ACC112 (cell line): ENCODE measurements around the gene TMEM121.

Source experiments
- H2AFZ ChIP-seq: fragments of 200-600 bp; sonication (generic); one replicate; pipeline ENCODE4 v1.6.0; 2017; ENCODE audit warnings: antibody characterized with exemption, low read length; ENCODE audit not compliant: unreplicated experiment
- H3K27ac ChIP-seq: fragments of 200-600 bp; sonication (generic); 2 replicates; pipeline ENCODE4 v1.5.1; 2014; ENCODE audit warnings: low read depth, mild to moderate bottlenecking, antibody characterized with exemption, low read length, moderate library complexity
- H3K27me3 ChIP-seq: fragments of 200-600 bp; sonication (generic); 2 replicates; pipeline ENCODE4 v1.6.1; 2014; ENCODE audit warnings: mild to moderate bottlenecking, antibody characterized with exemption, low read length, moderate library complexity, mixed read lengths; ENCODE audit not compliant: insufficient read depth
- H3K36me3 ChIP-seq: fragments of 200-600 bp; sonication (generic); 2 replicates; pipeline ENCODE4 v1.6.1; 2016; ENCODE audit warnings: mild to moderate bottlenecking, antibody characterized with exemption, low read length, moderate library complexity, mixed read lengths; ENCODE audit not compliant: insufficient read depth
- H3K4me1 ChIP-seq: fragments of 200-600 bp; sonication (generic); one replicate; pipeline ENCODE4 v1.6.1; 2016; ENCODE audit warnings: low read length, mixed read lengths; ENCODE audit not compliant: insufficient read depth, unreplicated experiment, control insufficient read depth
- H3K4me3 ChIP-seq: fragments of 200-600 bp; sonication (generic); 2 replicates; pipeline ENCODE4 v1.5.1; 2014; ENCODE audit warnings: mild to moderate bottlenecking, low read depth, low read length
- H3K79me2 ChIP-seq: fragments of 200-600 bp; sonication (generic); one replicate; pipeline ENCODE4 v1.6.0; 2016; ENCODE audit warnings: low read length; ENCODE audit not compliant: control insufficient read depth, unreplicated experiment, insufficient read depth

The TMEM121 gene

DNA sequence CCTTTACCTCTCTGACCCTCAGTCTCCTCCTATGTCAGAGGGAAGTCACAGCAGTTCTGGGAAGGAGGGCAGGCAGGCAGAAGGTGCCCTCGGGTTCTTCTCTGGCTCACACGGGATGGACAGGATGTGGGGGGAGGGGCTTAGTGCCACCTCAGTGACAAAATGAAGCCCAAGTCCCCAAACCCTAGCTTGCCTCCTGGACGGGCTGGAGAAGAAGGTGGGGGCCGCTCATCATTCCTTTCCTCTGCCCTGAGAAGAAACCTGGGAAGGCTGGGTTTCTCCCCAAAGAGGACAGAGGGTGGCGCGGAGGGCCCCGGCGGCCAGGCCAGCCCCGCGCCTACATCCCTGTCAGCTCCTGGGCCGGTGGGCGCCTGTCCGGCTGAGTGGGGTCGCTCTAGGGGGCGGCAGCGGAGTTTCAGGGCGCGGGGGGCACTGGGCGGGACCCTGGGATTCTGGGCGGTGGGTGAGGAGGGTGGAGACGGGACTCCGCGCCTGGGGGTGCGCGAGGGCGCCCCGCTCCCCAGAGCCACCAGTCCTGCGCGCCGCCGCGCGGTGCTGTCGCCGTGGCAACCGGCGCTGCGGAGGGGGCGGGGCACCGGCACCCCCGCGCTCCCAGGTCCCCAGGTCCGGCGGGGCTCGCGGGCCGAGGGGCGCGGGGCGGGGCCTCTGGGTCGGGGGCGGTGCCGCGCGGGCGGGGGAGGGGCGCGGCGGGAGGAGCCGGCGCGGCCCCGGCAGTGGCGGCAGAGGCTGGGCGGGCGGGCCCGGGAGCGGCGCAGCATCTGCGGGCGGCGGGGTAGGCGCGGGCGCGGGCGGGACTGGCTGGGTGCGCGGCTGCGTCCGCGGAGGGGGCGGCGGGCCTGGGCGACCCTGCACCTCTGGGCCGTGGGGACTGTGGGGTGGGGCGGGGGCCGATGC lies at the start of gene TMEM121:
TMEM121 (plus strand) TSS at position 723 of the 915 bp plus-strand sequence. CDS start 2,252 bp downstream, outside the sequence.
- no peaks in the 10 kb centered on the region for H3K79me2 ChIP-seq
- H3K4me3 ChIP-seq: peak within 1 kb of the TSS; percentile 86
- H3K36me3 ChIP-seq: no peaks in the 10 kb centered on the region
- no peak within 1 kb of the TSS for H3K27ac ChIP-seq
- peaks cover 4% of the 10 kb centered on the region for H3K4me1 ChIP-seq
- H2AFZ ChIP-seq: peak within 1 kb of the TSS; percentile 44
- peaks cover 16% of the 10 kb centered on the region; the same call in 1 of the 2 replicates for H3K27me3 ChIP-seq

DNA sequence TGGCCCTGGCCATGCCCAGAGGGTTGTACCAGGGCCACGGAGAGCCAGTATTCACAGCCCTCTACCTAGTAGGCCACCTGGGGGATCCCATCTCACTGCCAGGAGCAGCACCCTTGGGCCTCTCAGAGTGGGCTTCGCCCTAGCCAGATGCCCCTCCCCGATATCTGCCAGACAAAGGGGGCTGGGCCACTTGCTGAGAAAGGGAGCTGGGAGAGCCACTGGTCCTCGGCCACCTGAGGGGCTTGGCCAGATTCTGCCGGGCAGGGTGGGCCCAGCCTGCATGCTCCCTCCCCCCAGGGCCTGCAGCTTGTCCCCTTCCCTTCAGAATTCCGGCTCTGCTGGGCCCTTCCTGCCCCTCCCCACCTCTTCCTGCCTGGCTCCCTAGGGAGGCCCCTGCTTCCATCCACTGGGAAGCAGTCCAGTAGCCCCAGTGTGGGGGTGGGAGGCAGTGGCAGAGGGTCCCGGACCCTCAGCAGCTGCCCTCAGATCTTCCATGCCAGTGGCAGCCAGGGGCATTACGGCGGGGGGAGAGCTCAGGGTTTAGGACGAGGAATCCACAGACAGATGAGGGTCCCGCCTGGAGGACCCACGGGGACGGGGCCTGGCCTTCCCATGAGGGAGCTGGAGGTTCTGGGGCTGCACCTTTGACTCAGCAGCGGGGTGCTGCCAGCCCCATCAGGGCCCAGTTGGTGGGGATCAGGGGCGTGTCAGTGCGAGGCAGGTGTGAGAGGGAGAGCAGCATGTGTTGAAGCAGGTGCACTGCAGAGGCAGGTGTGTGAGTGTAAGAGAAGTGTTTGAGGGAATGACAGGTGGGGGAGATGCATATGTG lies 49.3 kb upstream of the TMEM121 start:
- Histone ChIP-seq H3K4me3 (peak overlapping the region; percentile 82), H3K79me2 (peaks cover 11% of the 10 kb centered on the region), H3K4me1 (peaks cover 39% of the 10 kb centered on the region), H3K27me3 (no peaks in the 10 kb centered on the region), H2AFZ (no peak overlapping the region), H3K36me3 (no peaks in the 10 kb centered on the region), H3K27ac (peak overlapping the region; percentile 78; the same call in 1 of the 2 replicates)

DNA sequence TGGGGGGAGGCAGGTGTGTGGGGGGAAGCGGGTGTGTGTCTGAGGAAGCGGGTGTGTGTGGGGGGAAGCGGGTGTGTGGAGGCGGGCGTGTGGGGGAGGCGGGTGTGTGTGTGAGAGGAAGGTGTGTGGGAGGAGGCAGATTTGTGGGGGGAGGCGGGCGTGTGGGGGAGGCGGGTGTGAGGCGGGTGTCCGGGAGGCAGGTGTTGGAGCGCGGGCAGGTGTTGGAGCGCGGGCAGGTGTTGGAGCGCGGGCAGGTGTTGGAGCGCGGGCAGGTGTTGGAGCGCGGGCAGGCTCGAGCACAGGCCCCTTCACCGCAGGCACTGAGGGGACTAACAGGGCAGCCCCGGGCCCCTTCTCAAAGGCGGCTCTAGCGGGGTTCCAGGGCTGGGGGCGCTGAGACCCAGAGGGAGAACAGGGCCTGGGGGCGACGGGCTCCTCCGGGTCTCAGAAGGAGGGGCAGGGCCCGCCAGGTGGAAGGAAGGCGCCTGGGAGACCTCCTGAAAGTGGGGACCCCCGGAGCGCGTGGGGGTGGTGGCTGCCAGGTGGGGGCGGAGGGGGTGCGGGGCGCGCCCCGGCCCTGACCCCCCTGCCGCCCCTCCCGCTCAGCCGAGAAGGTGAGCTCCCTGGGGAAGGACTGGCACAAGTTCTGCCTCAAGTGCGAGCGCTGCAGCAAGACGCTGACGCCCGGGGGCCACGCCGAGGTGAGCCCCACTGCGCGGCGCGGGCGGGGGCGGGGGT lies 48.6 kb upstream of the TMEM121 start:
- Histone ChIP-seq H3K27ac (no peak overlapping the region), H3K4me1 (peaks cover 41% of the 10 kb centered on the region), H3K79me2 (peaks cover 11% of the 10 kb centered on the region), H3K36me3 (no peaks in the 10 kb centered on the region), H3K4me3 (no peak overlapping the region; the same call in 1 of the 2 replicates), H2AFZ (no peak overlapping the region), H3K27me3 (no peaks in the 10 kb centered on the region)

DNA sequence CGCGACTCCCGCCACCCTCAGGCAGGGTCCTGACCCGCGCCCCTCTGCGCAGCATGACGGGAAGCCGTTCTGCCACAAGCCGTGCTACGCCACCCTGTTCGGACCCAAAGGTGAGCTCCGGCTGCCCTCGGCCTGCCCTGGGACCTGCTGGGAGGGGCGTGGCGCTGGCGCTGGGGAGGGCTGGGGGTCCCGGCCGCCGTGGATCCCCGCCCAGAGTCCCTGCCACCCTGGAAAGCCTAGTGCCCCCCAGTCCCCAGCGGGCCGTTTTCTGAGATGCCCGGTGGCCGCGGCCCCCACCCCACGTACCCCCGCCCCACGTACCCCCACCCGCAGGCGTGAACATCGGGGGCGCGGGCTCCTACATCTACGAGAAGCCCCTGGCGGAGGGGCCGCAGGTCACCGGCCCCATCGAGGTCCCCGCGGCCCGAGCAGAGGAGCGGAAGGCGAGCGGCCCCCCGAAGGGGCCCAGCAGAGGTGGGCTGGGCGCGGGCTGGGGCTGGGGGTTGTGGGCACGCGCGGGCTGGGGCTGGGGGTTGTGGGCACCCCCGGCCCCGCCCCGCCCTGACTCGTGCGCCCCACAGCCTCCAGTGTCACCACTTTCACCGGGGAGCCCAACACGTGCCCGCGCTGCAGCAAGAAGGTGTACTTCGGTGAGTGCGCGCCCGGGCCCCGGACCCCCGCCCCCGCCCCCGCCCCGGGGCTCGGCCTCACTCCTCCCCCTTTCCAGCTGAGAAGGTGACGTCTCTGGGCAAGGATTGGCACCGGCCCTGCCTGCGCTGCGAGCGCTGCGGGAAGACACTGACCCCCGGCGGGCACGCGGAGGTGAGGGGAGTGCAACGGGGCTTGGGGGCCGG lies 47.8 kb upstream of the TMEM121 start:
- Histone ChIP-seq H3K4me1 (peaks cover 43% of the 10 kb centered on the region), H3K27ac (no peak overlapping the region), H3K36me3 (no peaks in the 10 kb centered on the region), H3K4me3 (no peak overlapping the region), H3K27me3 (no peaks in the 10 kb centered on the region), H3K79me2 (peaks cover 11% of the 10 kb centered on the region), H2AFZ (no peak overlapping the region)

DNA sequence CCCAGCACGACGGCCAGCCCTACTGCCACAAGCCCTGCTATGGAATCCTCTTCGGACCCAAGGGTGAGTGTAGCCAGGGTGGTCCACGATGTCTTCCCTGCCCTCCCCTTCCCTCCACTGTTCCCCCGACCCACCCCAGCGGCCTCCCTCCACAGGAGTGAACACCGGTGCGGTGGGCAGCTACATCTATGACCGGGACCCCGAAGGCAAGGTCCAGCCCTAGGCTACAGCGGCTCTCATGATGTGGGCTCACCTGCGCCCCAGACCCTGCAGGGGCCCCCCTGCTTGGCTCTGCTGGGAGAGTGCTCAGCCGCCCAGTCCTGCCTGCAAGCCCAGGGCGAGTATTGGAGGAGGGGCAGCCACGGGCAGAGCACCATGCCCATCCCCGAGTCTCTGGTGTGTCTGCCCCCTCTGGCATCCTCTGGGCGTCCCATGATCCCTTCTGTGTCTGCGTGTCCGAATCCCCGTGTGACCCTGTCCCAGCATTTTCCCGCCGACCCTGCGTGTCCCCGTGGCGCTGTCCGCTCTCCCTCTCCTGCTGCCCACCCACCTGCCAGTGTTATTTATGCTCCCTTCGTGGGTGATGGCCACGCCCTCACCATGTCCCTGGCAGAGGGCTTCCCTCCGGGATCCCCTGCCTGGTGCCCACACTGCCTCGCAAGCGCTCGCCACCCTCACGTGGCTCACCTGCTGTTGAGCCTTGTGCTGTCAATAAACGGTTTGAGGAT lies 46.8 kb upstream of the TMEM121 start:
- Histone ChIP-seq H3K27me3 (no peaks in the 10 kb centered on the region), H2AFZ (no peak overlapping the region), H3K4me1 (peaks cover 40% of the 10 kb centered on the region), H3K36me3 (no peaks in the 10 kb centered on the region), H3K27ac (no peak overlapping the region), H3K4me3 (no peak overlapping the region), H3K79me2 (peaks cover 11% of the 10 kb centered on the region)

DNA sequence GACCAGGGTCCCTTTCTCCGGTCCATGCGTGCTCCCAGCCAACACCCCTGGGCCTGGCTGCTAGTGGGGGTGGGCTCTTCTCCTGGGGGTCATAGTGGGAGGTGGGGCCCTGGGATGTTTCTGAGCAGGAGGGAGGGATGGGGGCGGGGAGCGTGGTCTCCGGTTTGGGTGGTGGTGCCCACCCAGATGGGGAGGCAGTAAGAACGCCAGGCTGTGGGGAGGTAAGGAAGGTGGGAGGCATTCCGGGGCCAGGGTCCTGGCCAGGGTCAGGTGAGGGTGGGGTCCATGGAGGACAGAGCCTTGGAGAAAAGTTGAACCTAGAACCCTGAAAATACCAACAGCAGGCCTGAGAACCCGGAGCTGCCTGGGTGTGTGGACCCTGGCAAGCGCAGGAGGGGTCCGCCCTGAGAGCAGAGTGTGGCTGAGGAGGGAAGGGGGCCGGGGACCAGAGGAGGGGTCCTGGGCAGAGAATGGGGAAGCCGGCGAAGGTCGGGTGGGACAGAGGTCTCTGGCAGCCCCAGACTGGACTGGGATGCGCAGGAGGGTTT lies 46.1 kb upstream of the TMEM121 start:
- Histone ChIP-seq H3K79me2 (peaks cover 11% of the 10 kb centered on the region), H3K4me3 (no peak overlapping the region), H3K27me3 (no peaks in the 10 kb centered on the region), H3K27ac (peak overlapping the region; percentile 100), H3K4me1 (peaks cover 40% of the 10 kb centered on the region), H2AFZ (no peak overlapping the region), H3K36me3 (no peaks in the 10 kb centered on the region)

DNA sequence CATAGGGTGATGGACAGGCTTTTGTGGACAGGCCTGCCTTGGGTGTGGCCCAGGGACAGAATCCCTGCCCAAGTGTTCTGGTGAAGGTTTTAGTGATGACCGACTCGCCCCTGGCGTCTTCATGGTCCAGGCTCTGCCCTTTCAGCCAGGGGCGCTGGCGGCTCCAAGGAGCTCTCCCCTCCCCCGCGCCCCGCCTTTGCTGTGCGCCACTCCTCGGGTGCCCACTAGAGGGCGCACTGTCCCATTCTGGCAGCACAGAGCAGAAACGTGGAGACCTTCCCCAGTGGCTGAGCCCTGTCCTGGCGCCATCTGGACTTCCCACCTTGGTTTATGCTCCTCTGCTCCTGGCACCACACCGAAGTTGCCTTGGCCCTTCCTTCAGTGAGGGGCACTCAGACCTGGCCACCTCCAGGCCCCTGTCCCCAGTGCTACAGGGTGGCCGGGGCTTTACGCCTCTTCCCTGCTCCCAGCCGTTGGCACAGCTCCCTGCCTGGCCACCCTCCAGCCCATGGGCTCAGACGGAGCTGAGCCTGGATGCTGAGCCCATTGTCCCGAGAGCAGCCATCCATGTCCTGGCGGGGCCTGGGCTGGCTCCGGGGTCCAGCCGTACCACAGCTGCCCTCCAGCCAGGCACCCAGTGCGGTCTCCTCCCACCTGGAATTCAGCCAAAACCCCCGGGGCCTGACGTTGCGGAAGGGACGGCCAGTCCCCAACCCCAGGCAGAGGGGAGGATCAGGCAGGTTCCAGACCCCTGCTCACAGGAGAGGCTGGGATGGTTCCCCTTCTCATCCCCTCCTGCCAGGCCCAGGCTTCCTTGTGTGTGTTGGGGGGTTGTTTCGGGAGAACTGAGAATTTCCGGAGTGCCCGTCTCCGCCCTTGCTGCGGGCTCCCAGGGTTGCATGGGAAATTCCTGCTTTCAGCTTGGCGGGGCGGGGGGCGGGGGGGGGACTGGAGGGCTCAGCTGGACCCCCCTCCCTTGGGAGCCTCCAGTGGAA lies 45.3 kb upstream of the TMEM121 start:
- H3K79me2 ChIP-seq: peaks cover 11% of the 10 kb centered on the region
- no peak overlapping the region for H2AFZ ChIP-seq
- H3K36me3 ChIP-seq: no peaks in the 10 kb centered on the region
- H3K27me3 ChIP-seq: no peaks in the 10 kb centered on the region
- peaks cover 40% of the 10 kb centered on the region for H3K4me1 ChIP-seq
- peak overlapping the region; percentile 100 for H3K27ac ChIP-seq
- peak overlapping the region; percentile 77 for H3K4me3 ChIP-seq

DNA sequence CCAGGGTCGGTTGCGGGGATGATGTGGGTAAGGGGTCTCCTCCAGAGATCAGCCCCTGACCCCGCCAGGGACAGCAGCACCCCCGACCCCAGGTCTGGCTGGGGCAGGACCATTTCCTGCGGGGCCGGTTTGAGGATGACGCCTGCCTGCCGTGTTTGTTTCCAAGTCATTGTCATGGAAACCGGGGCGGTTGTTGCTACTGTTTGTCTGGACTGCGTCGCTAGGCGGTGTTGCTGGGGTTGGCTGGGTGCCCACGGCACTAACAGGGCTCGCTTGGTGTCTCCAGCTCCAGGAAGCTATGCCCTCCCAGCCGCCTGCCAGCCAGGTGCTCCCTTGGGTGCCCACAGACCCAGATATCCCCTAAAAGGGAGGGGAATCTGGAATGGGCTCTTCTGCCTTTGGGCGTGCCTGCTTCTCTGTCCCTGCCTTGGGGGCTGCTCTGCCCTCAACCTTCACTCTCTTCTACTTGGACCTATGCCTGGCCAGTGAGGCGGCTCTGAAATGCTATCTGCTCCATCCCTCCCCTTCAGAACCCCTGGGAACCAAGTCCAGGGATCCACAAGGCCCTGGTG lies 44.4 kb upstream of the TMEM121 start:
- no peak overlapping the region for H2AFZ ChIP-seq
- H3K36me3 ChIP-seq: no peaks in the 10 kb centered on the region
- no peaks in the 10 kb centered on the region for H3K27me3 ChIP-seq
- H3K4me3 ChIP-seq: no peak overlapping the region
- H3K79me2 ChIP-seq: peaks cover 5% of the 10 kb centered on the region
- H3K4me1 ChIP-seq: peaks cover 37% of the 10 kb centered on the region
- H3K27ac ChIP-seq: peak overlapping the region; percentile 100
